GM23338 (cell line): ENCODE data around the gene PGBD5.

Source experiments
- CREB1 ChIP-seq: fragments of 250-450 bp; sonication (Bioruptor Pico); IDR thresholded peaks from 2 replicates; pipeline ENCODE4 v1.5.0; 2020; ENCODE audit warnings: low read depth, mild to moderate bottlenecking, moderate library complexity
- CTCF ChIP-seq, 2 experiments: fragments of 200-600 bp in 1 of 2; sonication (generic) in 1 of 2; conservative IDR thresholded peaks; 2 replicates each; pipeline versions ENCODE4 v1.5.1 to v1.6.1; 2016 to 2017; ENCODE audit warnings: antibody characterized with exemption in 2 of 2, low read depth in 2 of 2, mild to moderate bottlenecking in 2 of 2, moderate library complexity in 1 of 2
- EZH2 ChIP-seq: fragments of 200-600 bp; sonication (generic); IDR thresholded peaks from one replicate; pipeline ENCODE4 v1.8.0; 2017; ENCODE audit warnings: antibody characterized with exemption, mild to moderate bottlenecking, low read depth; ENCODE audit not compliant: unreplicated experiment
- EZH2phosphoT487 ChIP-seq: fragments of 200-600 bp; sonication (generic); IDR thresholded peaks from one replicate; pipeline ENCODE4 v1.8.1; 2018; ENCODE audit warnings: antibody characterized with exemption; ENCODE audit not compliant: unreplicated experiment
- JUNB ChIP-seq: IDR thresholded peaks from one replicate; pipeline ENCODE4 v1.6.1; 2016; ENCODE audit warnings: antibody characterized with exemption; ENCODE audit not compliant: unreplicated experiment
- NANOG ChIP-seq: IDR thresholded peaks from 2 replicates; pipeline ENCODE4 v1.6.1; 2016; ENCODE audit warnings: antibody characterized with exemption, borderline replicate concordance
- POLR2AphosphoS5 ChIP-seq: IDR thresholded peaks from 2 replicates; pipeline ENCODE4 v1.6.1; 2016; ENCODE audit warnings: antibody characterized with exemption, low read depth
- REST ChIP-seq: IDR thresholded peaks from one replicate; pipeline ENCODE4 v1.6.1; 2018; ENCODE audit warnings: antibody characterized with exemption; ENCODE audit not compliant: unreplicated experiment
- STAT1 ChIP-seq: IDR thresholded peaks from one replicate; pipeline ENCODE4 v1.6.1; 2016; ENCODE audit warnings: antibody characterized with exemption; ENCODE audit not compliant: unreplicated experiment
- ZNF114 ChIP-seq: fragments of 250-450 bp; sonication (Bioruptor Pico); IDR thresholded peaks from 2 replicates; pipeline ENCODE4 v1.5.0; 2020; ENCODE audit warnings: mild to moderate bottlenecking, moderate library complexity
- ZNF331 ChIP-seq: fragments of 250-450 bp; sonication (Bioruptor Pico); IDR thresholded peaks from 2 replicates; pipeline ENCODE4 v1.5.0; 2020; ENCODE audit warnings: low read depth, mild to moderate bottlenecking, moderate library complexity
- TF ChIP-seq, protein P1 (sequence below): fragments of 250-450 bp; sonication (Bioruptor Pico); IDR thresholded peaks from 2 replicates; pipeline ENCODE4 v1.5.0; 2020; ENCODE audit warnings: mild to moderate bottlenecking, moderate library complexity
- TF ChIP-seq, protein P2 (sequence below): IDR thresholded peaks from 2 replicates; pipeline ENCODE4 v1.6.1; 2016; ENCODE audit warnings: antibody characterized with exemption

- no peak for TF ChIP-seq REST
- TF ChIP-seq STAT1, result no peak
- no peak for TF ChIP-seq CTCF (conservative IDR thresholded peaks at IDR 0.05; ENCODE audit: low read depth in 2 of 2)
- no peak for TF ChIP-seq POLR2AphosphoS5
- no peak for TF ChIP-seq EZH2
- TF ChIP-seq CREB1 (CRISPR knock-in tag), result no peak
- TF ChIP-seq EZH2phosphoT487, result no peak
- no peak for TF ChIP-seq JUNB
- TF ChIP-seq NANOG, result no peak
- TF ChIP-seq, protein P1, sequence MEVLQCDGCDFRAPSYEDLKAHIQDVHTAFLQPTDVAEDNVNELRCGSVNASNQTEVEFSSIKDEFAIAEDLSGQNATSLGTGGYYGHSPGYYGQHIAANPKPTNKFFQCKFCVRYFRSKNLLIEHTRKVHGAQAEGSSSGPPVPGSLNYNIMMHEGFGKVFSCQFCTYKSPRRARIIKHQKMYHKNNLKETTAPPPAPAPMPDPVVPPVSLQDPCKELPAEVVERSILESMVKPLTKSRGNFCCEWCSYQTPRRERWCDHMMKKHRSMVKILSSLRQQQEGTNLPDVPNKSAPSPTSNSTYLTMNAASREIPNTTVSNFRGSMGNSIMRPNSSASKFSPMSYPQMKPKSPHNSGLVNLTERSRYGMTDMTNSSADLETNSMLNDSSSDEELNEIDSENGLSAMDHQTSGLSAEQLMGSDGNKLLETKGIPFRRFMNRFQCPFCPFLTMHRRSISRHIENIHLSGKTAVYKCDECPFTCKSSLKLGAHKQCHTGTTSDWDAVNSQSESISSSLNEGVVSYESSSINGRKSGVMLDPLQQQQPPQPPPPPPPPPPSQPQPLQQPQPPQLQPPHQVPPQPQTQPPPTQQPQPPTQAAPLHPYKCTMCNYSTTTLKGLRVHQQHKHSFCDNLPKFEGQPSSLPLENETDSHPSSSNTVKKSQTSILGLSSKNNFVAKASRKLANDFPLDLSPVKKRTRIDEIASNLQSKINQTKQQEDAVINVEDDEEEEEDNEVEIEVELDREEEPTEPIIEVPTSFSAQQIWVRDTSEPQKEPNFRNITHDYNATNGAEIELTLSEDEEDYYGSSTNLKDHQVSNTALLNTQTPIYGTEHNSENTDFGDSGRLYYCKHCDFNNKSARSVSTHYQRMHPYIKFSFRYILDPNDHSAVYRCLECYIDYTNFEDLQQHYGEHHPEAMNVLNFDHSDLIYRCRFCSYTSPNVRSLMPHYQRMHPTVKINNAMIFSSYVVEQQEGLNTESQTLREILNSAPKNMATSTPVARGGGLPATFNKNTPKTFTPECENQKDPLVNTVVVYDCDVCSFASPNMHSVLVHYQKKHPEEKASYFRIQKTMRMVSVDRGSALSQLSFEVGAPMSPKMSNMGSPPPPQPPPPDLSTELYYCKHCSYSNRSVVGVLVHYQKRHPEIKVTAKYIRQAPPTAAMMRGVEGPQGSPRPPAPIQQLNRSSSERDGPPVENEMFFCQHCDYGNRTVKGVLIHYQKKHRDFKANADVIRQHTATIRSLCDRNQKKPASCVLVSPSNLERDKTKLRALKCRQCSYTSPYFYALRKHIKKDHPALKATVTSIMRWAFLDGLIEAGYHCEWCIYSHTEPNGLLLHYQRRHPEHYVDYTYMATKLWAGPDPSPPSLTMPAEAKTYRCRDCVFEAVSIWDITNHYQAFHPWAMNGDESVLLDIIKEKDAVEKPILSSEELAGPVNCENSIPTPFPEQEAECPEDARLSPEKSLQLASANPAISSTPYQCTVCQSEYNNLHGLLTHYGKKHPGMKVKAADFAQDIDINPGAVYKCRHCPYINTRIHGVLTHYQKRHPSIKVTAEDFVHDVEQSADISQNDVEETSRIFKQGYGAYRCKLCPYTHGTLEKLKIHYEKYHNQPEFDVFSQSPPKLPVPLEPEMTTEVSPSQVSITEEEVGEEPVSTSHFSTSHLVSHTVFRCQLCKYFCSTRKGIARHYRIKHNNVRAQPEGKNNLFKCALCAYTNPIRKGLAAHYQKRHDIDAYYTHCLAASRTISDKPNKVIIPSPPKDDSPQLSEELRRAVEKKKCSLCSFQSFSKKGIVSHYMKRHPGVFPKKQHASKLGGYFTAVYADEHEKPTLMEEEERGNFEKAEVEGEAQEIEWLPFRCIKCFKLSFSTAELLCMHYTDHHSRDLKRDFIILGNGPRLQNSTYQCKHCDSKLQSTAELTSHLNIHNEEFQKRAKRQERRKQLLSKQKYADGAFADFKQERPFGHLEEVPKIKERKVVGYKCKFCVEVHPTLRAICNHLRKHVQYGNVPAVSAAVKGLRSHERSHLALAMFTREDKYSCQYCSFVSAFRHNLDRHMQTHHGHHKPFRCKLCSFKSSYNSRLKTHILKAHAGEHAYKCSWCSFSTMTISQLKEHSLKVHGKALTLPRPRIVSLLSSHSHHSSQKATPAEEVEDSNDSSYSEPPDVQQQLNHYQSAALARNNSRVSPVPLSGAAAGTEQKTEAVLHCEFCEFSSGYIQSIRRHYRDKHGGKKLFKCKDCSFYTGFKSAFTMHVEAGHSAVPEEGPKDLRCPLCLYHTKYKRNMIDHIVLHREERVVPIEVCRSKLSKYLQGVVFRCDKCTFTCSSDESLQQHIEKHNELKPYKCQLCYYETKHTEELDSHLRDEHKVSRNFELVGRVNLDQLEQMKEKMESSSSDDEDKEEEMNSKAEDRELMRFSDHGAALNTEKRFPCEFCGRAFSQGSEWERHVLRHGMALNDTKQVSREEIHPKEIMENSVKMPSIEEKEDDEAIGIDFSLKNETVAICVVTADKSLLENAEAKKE, result no peak
- TF ChIP-seq, protein P2, sequence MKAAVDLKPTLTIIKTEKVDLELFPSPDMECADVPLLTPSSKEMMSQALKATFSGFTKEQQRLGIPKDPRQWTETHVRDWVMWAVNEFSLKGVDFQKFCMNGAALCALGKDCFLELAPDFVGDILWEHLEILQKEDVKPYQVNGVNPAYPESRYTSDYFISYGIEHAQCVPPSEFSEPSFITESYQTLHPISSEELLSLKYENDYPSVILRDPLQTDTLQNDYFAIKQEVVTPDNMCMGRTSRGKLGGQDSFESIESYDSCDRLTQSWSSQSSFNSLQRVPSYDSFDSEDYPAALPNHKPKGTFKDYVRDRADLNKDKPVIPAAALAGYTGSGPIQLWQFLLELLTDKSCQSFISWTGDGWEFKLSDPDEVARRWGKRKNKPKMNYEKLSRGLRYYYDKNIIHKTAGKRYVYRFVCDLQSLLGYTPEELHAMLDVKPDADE, result no peak
- TF ChIP-seq ZNF114 (CRISPR knock-in tag), result no peak
- no peak for TF ChIP-seq ZNF331 (CRISPR knock-in tag)
These were observed 92.3 kb downstream of the PGBD5 start for GRCh38 chr1:230333590-230334446.
